HG03460 (cell line): ENCODE results near the gene CNNM4.

Source experiments
- ATAC-seq: cut with Tn5 transposase; IDR thresholded peaks from one replicate; pipeline ENCODE4 v1.9.1; 2021; ENCODE audit not compliant: unreplicated experiment

Gene CNNM4

DNA sequence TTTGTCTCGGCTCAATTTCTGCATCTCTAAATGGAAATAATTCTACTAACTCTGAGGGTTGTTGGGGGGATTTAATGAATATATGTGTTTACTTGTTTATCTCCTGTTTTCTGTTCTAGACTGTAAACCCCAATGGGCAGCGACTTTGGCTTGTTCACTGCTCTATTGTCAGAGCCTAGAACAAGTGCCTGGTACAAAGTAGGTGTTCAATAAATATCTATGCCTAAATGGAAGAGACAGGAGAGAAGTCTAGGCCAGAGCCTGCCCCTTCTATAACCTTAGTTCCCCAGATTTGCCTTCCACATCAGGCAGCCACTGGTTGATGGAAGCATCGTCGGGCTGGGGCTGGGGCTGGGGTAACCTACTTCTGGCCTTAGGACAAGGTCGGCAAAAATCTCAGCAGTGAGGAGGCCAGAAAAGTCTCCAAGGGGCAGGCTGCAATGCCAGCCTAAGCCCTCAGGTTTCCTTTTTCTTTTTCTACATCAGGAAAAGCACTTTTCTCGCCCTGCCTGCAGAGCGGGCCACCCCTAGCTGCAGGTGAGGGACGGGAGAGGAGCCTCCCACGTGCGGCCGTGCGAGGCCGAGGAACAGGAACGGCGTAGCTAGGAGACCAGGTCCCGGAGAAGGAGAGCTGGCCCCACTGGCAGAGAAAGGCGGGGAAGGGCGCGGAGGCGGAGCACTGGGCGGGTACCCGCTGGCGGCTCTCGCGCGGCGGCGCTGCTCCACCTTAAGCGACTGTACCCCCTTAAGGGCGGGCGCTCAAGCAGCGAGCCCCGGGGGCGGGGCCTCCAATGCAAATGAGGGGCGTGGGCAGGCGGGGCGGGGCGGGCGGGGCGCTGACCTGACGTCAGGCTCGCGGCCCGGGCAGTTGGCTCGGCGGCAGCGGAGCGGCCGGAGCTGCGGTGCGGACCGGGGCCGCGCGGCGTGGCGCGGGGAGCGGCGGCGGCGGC, at the start of gene CNNM4:
Gene CNNM4 (plus strand): TSS at position 867 of the 950 bp plus-strand sequence. CDS start 98 bp downstream, outside the sequence.
- ATAC-seq: peak; percentile 79

DNA sequence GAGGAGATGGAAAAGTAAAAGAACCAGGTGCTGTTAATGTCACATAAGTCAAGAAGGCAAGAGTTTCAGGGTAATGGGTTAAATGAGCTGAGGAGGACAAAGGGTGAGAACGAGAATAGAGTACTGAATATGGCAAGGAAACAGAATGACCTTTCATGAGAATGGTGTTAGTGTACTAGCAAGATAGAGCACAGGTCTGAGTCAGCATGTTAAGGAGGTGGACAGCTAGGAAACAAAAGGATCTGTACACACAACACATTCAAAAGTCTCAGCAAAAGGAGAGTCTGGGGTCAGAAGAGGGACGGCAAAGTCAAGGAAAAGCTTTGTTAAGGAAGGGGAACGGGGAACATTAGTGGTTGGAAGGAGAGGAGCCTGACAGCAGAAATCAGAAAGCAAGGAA, 49.7 kb upstream of the CNNM4 start:
- no peak for ATAC-seq

DNA sequence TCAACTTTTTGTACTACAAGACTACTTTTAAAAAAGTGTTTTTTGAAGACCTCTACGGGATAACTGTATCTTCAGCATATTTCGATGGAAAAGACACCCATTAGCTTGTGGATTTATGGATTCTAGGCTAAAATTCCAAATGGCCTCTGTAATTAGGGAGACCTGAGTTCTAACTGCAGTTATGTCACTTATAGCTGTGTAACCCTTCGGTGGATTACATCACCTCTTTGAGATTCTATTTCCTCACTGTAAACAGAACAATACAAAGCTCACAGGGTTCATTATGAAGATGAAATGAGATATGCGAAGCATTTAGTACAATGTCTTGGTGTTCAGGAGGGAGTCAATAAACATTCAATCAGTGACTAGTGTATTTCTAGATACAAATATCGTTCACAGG, 45.0 kb upstream of the CNNM4 start:
- no peak for ATAC-seq

DNA sequence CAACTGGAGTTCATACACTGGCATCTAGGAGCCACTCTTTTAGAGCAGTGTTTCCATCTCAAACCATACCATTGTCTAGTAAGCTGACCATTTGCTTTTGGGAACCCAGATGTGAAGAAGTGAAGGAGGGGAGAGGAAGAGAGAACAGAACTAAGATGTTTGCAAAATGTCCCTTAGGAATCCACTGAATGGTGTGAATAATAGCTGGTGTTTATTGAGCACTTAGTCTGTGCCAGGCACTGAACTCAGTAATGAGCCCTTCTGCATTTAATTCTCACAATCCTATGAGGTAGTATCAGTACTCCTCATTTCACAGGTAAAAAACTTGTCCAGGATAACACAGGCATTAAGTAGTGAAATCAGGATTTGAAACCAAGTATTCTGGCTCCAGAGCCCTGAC, 44.3 kb upstream of the CNNM4 start:
- no peak for ATAC-seq

DNA sequence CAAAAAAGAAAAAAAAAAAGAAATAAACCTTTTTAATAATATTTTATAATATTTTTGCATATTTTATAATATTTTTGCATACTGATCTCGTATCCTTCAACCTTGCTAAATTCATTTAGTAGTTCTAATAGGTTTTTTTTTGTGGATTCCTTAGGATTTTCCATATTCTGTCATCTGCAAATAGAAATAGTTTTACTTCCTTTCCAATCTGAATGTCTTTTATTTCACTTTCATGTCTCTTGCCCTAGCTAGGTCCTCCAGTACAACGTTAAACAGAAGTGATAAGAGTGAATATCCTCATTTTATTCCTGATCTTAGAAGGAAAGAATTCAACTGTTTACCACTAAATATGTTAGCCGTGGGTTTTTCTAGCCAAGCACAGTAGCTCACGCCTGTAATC, 34.6 kb upstream of the CNNM4 start:
- no peak for ATAC-seq

DNA sequence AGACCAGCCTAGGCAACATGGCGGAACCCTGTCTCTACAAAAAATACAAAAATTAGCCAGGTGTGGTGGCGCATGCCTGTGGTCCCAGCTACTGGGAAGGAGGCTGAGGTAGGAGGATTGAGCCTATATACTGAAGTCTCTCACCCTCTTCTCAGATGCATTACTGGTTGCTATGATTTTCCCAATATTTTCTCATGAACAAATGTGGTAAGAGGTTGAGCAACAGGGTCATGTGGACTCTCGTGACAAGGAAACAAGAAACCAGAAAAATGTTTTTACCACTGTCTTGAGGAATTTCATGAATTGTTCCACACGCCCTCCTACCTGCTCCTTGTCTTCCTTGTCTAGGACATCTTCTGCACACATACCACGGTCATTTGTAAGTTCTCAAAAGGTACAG, 33.3 kb upstream of the CNNM4 start:
- no peak for ATAC-seq

DNA sequence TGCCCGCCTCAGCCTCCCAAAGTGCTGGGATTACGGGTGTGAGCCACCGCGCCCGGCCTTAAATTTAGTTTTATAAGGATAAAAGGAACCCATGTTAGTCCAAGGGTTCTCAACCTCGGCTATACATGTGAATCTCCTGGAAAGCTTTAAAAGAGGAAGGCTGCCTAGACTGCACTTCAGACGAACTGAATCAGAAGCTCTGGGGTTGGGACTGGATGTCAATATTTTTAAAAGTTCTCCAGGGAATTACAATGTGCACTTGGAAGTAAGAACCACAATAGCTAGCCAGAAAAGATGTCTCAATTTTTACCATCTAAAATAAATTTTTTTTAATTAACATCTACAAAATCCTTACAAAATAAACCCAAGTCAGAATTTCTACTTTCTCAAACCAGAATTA, 31.0 kb upstream of the CNNM4 start:
- ATAC-seq: no peak

DNA sequence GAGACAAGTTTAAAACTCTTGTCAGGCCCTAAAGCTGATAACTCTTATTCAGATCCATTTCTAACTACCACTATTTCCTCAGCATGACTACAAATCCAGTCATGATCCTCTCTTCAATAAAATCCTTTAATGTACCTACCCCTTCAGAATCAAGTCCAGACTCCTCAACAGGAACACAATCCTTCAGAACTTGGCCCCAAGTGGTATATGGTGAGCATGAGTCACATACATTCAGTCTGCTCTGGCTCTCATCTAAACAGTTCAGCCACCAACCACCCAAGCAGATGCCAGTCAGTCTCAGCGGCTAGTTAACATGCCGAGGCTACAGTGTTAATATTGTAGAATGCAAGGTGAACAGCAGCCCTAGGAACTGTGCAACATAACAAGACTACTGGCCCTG, 30.5 kb upstream of the CNNM4 start:
- no peak for ATAC-seq

DNA sequence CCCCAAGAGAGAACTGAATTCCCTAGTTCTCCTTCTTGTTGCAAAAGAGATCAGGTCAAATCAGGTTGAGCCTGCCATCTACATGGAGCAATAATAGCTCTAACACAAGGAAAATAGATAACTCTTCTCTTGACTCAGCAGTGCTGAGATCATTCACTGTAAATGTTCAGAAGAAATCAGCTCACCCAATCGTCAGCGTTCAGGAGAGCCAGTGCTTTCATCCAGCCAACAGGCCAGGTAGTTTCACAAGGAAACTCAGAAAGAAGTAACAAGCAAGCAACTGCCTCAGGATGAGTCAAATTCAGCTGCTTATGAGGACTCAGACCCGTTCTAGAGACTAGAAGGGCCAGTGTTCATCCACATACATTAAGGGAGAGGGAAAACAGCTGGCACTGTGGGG, 26.8 kb upstream of the CNNM4 start:
- no peak for ATAC-seq

DNA sequence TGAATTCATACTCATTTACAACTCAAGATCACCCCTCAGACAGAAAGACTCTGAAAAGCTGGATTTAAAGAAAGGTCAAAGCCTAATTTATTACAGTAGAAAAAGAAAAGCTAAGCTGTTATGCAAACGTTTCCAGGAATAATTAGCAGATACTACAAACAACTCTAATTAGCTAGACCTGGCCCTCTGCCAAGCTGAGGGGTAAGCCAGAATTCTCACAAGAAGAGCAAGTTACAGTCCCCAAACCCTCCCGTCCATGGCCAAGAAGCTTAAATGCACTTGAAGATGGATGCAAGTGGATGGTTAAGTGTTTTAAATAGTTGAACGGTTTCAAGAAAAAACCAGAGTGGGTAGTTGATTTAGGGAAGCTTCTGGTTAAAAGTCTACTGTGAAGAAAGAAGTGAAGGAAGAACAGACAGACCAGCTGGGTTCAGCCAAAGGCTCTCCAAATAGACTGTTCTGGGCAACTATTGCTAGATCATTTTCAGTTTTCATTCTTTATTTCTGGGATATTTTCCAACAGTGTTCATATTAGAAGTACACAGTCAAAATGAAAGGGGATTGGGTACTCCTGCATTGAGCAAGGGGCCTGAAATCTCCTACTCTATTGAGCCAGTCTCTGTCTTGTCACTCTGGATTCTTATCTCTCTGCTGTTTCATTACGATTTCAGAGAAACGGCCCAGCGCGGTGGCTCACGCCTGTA, 25.7 kb upstream of the CNNM4 start:
- no peak for ATAC-seq

DNA sequence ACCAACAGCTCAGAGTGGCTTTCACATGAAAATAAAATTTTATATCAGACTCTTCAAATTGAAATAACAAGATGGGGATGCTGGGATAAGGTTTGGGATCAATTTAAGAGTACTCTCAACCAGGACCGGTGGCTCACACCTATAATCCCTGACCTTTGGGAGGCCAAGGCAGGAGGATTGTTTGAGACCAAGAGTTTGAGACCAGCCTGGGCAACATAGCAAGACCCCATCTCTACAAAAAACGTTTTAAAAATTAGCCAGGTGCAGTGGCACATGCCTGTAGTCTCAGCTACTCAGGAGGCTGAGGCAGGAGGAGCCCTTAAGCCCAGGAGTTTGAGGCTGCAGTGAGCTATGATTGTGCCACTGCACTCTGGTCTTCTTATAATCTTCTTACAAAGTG, 23.5 kb upstream of the CNNM4 start:
- ATAC-seq: no peak

DNA sequence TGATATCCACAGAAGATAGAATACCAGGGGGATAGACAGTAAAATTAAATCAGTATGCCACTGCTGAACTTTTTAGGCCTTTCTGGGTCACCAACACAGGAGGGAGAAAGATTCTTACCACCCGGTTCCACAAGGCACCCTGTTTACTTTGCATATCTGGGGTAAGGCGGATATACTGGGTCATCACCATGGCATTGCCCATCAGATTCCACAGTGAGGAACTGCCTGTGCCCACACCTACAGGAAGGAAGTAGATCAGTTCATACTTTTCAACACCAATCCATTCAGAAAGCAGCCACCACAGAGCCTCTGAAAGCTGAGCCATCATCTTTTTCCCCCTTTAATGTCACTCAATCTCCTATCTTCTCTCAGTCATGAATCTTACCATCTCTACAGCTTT, 22.9 kb upstream of the CNNM4 start:
- no peak for ATAC-seq

DNA sequence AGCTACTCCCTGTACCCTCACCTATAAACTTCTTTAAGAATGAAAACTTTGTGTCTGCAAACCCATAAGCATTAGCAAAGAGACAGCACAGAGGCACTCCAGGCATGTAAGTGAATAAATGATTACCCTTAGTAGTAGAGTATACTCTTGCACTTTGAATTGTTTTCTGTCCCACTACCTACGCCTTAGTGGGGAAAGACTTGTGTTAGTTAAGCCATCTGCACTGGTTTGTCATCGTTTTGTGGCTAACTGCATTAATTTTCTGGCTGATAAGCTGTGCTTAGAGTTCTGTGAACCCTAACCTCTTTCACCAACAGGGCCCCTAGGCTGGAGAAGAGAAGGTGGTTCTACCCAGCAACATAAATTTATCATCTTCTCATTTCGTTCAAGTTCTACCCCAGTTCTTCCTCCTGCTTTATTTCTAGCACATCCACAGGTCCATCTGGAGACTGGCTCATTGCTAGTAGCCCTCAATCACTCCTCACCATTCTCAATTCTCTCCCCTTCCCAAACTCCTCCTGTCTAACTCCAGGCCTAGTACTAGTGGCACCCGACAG, 21.5 kb upstream of the CNNM4 start:
- ATAC-seq: no peak

DNA sequence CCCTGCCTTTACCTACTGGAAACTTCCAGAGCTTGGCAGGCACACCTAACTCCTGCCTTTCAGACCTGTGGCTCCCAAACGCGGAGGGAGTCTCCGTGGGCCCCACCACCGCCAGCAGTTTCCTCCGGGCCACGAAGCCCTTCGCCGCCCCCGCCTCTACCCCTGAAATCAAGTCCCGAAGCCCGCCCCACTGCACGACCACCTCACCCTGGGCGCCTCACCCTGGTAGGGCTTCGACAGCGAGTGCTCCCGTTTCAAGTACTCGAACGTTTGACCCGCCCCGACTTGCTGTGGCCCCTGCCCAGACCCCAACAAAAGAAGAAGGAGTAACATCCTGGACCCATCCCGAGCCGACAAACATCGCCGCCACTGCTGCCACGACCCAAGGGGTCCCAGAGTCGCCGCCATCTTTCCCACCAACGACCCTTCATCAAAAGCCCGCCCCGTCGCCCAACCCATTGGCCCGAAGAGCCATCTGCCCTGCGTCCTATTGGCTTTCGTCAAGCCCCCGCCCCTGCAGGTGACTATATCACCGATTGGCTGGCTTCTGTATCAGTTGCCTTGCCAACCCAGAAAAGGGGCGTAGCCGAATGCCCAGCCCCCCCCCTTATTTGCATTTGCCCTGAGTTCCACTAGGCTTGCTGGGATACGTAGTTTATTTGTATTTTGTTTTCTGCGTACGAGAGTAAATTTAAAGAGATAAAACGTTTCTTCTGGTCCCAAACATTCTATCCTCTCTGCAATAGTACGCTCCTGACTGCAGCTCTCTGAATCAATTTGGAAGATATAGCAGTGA, 20.9 kb upstream of the CNNM4 start, which contains the start of gene LMAN2L:
Gene LMAN2L (minus strand): TSS at position 432 of the 796 bp plus-strand sequence. CDS start 24 bp downstream, at position 408.
- ATAC-seq: peak; percentile 99

DNA sequence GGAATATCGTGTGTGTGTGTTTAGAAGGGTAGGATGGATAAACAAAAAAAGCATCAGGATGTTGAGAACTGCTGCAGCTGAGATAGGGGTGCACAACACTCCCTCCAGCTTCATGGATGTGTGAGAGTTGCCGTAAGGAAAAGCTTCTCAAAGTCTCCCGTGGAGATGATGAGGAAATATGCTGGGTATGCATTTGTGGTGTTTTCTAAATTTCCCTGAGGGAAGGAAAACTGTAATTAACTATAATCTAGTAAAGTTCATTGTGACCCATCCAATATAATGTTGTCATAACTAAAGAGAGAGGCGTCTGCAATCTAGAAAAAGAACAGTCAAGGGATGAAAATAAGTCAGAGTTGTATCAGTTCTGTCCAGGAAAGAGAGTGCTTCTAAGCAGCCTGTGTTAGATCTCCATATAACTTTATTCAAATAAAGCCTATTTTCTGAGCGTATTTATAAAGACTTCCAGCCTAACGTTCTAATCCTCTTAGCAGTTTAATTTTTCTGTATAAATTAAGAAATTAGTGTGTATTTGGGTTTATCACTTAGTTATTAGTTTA, 13.6 kb upstream of the CNNM4 start:
- no peak for ATAC-seq

DNA sequence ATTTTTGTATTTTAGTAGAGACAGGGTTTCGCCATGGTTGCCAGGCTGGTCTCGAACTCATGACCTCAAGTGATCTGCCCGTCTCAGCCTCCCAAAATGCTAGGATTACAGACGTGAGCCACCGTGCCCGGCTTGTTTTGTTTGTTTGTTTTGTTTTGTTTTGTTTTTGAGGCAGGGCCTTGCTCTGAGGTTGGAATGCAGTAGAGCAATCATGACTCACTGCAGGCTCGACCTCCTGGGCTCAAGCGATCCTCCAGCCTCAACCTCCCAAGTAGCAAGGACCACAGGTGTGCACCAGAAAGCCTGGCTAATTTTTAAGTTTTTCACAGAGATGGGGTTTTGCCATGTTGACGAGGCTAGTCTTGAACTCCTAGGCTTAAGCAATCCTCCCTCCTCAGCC, 8.9 kb upstream of the CNNM4 start:
- ATAC-seq: no peak

DNA sequence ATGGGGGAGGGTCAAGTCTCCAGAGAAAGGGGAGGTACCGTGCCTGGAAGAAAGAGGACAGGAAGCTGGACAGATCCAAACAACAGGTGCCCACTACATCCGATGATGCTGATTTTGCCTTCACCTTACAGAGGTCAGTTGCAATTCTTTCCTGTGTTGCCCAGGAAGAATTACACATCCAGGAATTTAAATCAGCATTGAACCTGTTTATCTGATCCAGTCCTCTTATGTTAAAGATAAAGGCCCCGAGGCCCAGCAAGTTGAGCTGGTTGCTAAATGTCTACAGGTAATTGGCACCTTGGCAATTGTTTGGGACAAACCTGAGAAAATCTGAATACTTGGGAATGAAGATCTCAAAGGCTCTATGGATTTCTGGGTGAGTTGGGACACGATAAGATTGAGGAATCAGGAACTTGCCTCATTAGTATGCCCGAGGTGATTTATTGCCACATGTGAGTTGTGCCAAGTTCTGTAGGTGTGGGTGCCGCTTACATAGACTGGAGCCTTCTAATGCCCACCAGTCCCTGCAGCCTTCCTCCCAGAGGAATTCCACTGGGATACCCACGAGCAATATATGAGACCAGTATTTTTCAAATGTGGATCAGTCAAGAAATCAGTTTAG, 6.9 kb upstream of the CNNM4 start:
- ATAC-seq: no peak

DNA sequence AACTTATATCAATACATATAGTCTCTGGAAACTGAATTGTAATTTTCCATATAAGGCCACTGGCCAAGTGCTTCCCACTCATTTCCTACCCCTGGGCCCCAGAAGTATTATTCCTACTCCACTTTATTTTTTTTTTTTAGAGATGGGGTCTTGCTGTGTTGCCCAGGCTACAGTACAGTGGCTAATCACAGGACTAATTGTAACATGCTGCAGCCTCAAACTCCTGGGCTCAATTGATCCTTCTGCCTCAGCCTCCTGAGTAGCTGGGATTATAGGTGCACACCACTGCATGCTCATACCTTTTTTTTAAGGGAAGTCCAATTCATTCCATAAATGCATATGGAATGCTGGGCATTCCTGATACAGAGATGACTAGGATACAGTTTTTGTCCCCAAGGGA, 6.4 kb upstream of the CNNM4 start:
- ATAC-seq: no peak

DNA sequence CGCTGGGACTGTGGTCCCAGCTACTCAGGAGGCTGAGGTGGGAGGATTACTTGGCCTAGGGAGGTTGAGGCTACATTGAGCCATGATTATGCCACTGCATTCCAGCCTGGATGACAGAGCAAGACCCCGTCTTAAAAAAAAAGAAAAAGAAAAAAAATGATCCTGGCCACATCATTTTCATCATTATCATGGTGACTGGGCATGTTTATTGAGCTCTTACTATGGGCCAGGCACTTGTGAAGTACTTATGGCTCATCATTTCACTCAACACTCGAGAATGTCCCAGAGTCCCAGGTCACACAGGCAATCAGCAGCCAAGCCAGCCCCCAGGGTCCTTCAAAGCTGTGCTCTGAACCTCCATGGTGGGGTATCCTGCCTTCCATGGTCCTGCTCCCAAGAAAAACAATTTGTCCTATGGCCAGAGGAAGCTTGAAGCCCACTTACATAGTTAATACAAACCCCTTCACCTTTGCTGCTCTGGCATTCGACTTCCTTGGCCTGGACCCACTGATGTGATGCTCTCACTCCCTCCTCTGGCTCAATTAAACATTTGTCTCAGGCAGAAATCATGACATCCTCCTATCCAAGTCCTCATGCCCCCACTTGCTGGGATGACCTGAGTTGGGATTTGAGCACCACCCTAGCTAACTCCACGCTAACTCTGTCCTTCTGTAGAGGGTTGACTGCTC, 3.8 kb upstream of the CNNM4 start:
- ATAC-seq: no peak

DNA sequence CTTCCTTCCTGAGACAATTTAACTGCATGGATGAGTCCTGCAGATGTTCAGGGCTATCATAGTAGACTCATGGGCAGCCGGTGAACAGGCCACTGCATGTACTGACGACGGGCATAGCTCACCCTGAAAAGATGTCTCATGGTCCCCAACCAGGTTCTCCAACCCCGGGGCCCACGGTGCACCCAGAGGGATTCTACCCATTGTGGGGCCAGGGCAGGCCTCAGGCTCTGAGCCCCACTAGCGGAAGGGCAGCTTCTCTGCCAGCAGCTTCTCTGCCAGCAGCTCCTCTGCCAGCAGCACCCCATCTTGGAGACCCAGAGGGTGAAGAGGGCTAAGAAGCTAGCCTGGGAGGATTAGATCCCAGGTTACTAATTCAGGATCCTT, 3.2 kb upstream of the CNNM4 start:
- no peak for ATAC-seq
